Measurements from ENCODE around the gene EIF4EBP3.

The EIF4EBP3 gene

DNA sequence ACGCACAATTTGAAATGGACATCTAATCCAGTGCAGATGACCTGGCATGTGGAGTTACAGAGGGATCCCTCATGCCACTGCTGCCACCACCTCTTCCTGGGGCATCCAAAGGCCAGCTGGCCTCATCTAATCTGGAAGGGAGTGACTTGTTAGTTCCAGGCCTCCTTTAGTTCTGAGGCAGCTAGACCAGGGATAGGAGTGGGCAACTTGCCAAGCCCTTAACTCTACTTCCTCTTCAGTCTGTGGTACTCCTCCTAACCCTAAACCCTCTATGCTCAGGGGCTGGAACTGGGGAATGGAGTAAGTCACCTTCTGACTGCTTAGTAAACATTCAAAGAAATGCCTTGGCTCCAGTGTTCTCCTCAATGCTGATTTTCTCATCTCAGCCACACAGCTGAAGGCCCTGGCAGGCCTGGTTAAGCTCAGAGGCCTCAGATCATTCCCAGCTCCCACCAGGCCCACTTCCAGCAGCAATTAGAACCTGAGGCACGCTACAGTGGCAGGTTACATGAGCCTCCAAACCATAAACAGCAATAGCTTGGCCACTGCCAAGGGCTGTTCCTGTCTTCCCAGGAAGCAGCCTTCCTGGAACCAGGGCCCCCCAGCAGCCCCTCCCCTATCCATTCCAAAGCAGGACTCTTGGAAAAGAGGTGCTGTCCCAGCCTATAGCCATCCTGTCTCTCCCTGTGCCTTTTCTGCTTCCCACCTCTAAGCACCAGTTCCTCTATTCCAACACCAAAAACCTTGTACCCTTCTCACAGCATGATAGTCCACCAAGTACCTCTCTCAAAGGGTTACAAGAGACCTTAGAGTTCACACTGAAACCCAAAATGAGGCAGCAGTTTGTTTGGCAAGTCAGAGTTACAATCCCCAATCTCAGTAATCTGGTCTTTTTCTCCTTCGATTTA is 2.0 kb downstream of the EIF4EBP3 start:
- H3K4me1 Mint-ChIP-seq, result peaks cover 71% of the 10 kb centered on the region
- peaks cover 56% of the 10 kb centered on the region for H3K36me3 Mint-ChIP-seq
- H3K4me3 Mint-ChIP-seq, result peak overlapping the region; percentile 11
- no peaks in the 10 kb centered on the region for H3K9me3 Mint-ChIP-seq
- CTCF ChIA-PET, result interaction anchor here (0.8 to 3.2 kb wide), 3 partner anchors 8 to 141 kb away, joined by 3 to 22 read pairs (median 4); partner anchors contain the start of gene SRA1
- H3K27ac Mint-ChIP-seq, result peak overlapping the region; percentile 96
- H3K27me3 Mint-ChIP-seq, result no peaks in the 10 kb centered on the region
- no peak for DNase-seq

DNA sequence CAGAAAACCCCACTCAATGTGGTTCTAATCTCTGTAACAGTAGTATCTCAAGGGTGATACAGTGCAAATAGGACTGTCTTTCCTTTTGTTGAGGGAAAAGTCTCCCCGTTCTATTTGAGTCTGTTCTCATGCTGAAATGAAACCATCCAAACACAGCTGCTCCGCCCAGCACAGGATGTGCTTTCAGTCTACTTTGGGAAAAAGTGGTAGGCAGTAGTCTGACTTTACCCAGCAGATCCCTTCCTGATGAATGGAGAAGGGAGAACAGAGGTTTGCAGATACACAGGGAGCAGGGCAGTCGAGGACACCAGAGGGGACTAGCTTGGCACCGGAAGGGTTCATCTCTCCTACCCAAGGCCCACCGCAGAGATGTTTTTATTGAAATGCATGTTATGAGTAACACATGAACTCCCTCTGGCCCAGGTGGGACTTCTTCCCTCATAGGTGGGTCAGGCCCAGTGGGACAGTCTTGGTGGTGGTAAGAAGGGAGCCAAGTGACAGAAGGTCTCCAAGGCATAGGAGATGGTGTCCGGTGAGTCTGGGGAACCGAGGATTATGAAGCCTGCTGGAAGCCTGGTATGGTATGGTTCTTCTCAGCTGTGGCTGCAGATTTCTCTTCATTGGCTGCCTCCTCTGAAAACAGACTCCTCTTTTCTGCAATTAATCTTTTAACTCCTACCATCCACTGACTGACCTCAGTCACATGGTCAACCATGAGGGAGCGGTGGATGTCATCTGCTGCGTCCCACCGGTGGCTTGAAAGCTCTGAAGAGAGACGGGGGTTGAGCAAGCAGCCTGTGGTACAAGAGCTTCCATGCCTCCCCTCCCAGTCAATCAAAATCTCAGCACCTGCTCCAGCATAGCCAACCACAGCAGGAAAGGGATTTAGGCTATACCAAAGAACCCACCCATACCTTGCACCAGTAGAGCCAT is 3.0 kb downstream of the EIF4EBP3 start:
- Mint-ChIP-seq H3K27ac (peak overlapping the region; percentile 96), H3K4me3 (no peak overlapping the region), H3K36me3 (peaks cover 55% of the 10 kb centered on the region), H3K4me1 (peaks cover 81% of the 10 kb centered on the region), H3K9me3 (no peaks in the 10 kb centered on the region), H3K27me3 (no peaks in the 10 kb centered on the region)
- DNase-seq, result no peak
- CTCF ChIA-PET, result interaction anchor here (1.2 kb wide), 1 partner anchor 56 kb away, joined by 3 read pairs; no protein-coding TSS in a partner anchor

DNA sequence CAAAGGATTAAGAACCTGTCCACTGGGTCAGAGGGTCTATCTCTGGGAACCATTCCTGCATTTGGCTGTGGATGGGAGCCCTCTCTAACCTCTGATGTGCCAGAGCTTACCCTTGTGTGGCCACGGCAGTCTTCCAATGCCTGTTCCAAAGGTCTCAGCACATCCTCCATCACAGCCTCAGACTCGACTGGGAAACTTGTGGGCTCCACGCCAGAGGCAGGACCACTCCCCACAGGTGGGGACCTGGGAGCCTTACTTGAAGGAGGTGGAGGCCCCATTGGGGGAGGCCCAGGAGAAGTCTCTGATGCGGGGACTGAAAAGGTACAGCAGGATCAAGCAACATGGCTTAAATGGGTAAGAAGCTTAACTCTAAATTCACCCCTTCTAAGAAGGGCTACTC is 4.4 kb downstream of the EIF4EBP3 start:
- CTCF ChIA-PET, result interaction anchor here (1.0 to 2.0 kb wide), 3 partner anchors 12 to 83 kb away, joined by 3 to 9 read pairs (median 4); no protein-coding TSS in a partner anchor
- no peaks in the 10 kb centered on the region for H3K27me3 Mint-ChIP-seq
- H3K4me3 Mint-ChIP-seq, result no peak overlapping the region
- H3K9me3 Mint-ChIP-seq, result no peaks in the 10 kb centered on the region
- H3K36me3 Mint-ChIP-seq, result peaks cover 66% of the 10 kb centered on the region
- peak overlapping the region; percentile 35 for H3K27ac Mint-ChIP-seq
- DNase-seq, result no peak
- peaks cover 90% of the 10 kb centered on the region for H3K4me1 Mint-ChIP-seq

DNA sequence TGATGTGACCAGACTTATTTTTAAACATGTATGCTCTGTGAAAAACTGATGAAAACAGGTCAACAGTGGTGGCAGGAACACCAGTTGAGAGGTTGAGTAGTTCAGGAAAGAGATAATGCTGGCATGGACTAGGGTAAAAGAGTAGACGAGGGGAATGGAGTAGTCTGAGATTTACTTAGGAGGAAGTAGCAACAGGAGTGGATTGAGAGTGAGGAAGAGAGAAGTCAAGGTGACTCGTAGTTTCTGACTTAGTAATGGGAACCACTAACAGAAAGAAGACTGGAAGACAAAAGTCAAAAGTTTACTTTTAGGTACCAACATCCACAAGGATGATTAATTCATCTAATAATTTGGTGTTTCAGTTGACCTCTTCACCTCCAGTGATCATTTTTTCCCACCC is 6.2 kb downstream of the EIF4EBP3 start:
- CTCF ChIA-PET, result interaction anchor here (0.6 to 1.1 kb wide), 4 partner anchors 8 to 181 kb away, joined by 3 to 4 read pairs (median 3); no protein-coding TSS in a partner anchor
- no peak overlapping the region for H3K4me3 Mint-ChIP-seq
- H3K27ac Mint-ChIP-seq, result no peak overlapping the region
- no peaks in the 10 kb centered on the region for H3K9me3 Mint-ChIP-seq
- no peaks in the 10 kb centered on the region for H3K27me3 Mint-ChIP-seq
- H3K4me1 Mint-ChIP-seq, result peaks cover 84% of the 10 kb centered on the region
- DNase-seq, result no peak
- H3K36me3 Mint-ChIP-seq, result peaks cover 66% of the 10 kb centered on the region

DNA sequence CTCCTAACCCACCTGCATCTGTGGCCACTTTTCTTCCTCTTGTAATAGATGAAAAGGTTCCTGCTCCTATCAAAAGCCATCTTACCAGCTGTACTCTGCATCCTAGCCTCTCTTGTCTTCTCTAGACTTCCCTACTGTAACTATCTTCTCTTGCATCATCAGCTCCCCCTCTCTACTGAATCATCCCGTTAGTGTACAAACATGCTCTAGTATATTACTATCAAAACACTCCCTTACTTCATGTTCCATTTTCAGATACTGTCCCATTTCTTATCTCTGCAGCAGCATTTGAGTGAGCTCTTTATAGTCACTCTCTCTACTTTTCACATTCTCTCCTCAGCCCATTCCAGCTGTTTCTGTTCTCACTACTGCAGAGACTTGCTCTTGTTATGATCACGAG is 7.0 kb downstream of the EIF4EBP3 start:
- CTCF ChIA-PET, result interaction anchor here (0.8 to 1.1 kb wide), 3 partner anchors 8 to 182 kb away, joined by 3 read pairs; no protein-coding TSS in a partner anchor

DNA sequence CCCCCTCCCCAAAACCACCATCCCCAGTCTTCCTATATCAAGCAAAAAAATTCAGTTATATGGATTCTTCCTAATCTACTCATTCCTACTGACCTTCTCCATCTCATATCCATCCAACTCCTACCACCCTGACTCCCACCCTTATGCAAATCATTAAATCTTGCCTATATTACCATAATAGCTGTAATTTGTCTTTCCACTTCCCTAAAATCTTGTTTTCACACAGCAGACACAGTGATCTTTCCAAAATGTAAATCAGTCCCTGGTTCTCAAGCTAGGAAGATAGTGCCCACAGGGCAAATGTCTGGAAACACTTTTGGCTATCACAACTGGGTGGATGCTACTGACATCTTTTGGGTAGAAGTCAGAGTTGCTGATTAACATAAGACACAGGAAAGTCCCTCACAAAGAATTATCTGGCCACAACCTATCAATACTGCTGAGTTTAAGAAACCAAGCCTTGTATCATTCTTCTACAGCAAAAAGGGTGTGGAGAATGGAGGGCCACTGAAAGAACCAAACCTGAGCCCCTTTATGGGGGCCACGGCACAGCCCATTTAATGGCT is 8.4 kb downstream of the EIF4EBP3 start:
- peak overlapping the region; percentile 89 for H3K27ac Mint-ChIP-seq
- peaks cover 50% of the 10 kb centered on the region for H3K36me3 Mint-ChIP-seq
- CTCF ChIA-PET, result interaction anchor here (0.7 to 1.0 kb wide), 2 partner anchors 9 to 765 kb away, joined by 3 read pairs; partner anchors contain the start of genes EIF4EBP3 and TAF7
- H3K27me3 Mint-ChIP-seq, result no peaks in the 10 kb centered on the region
- no peak for DNase-seq
- peak overlapping the region; percentile 81 for H3K4me3 Mint-ChIP-seq
- H3K4me1 Mint-ChIP-seq, result peaks cover 63% of the 10 kb centered on the region
- no peaks in the 10 kb centered on the region for H3K9me3 Mint-ChIP-seq

More for the DNA sequence above, 7.0 kb downstream of the EIF4EBP3 start:
- Mint-ChIP-seq H3K27ac (peak overlapping the region; percentile 60), H3K27me3 (no peaks in the 10 kb centered on the region), H3K4me3 (no peak overlapping the region), H3K4me1 (peaks cover 77% of the 10 kb centered on the region), H3K36me3 (peaks cover 59% of the 10 kb centered on the region), H3K9me3 (no peaks in the 10 kb centered on the region)
- no peak for DNase-seq

DNA sequence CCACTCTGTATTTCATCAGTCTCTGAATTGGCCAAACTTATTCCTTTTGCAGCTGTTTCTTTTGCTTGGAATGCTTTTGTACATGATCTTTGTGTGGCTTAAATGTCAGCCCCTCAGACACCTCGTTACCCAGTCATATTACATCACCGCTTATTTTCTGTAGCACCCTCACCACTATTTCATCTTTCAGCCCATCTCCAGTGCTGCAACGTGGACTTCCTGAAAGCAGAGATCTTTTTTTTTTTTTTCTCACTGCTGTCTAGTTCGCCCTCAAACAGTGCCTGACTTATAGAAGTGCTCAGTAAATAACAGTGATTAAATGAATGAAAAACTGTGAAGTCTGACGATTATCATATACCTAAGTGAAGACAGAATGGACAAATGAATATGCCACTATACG is 9.0 kb downstream of the EIF4EBP3 start:
- CTCF ChIA-PET, result no interaction called here
- DNase-seq, result no peak
- H3K36me3 Mint-ChIP-seq, result peaks cover 48% of the 10 kb centered on the region
- H3K27ac Mint-ChIP-seq, result peak overlapping the region; percentile 89
- no peaks in the 10 kb centered on the region for H3K27me3 Mint-ChIP-seq
- H3K9me3 Mint-ChIP-seq, result no peaks in the 10 kb centered on the region
- H3K4me3 Mint-ChIP-seq, result peak overlapping the region; percentile 81
- H3K4me1 Mint-ChIP-seq, result peaks cover 57% of the 10 kb centered on the region

DNA sequence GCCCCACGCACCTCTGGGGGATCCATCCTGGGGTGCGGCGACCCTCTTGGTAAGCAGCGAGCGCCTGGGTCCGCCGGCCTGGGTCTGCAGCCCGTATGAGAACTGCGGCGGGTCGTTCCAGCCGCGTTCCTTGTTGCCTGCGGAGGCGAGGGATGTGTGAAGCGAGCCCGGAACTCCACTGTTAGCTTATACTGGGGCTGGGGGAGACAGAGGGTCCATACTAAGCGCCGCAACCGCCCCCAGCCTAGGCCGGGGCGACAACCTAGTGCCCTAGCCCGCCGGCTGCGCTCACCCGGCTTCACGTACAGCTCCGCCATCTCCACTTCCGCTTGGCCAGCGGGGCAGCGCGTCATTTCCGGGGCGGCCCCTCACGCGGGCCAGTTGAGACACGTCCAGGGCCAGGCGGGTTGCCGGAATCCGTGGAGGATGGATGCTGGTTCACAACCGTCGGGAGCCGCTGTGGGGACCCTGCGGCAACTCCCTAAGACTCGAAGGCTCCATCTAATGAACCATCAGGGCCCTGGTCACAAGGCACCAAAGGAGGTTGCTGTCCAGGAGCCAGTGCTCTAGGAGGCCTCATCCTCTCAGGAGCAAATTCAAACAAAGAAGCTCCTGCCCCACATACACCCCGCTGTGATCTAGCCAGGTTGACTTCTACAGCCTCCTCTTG is 9.8 kb downstream of the EIF4EBP3 start, which contains the start of gene SRA1:
Gene SRA1 (minus strand): TSS at position 338 of the 670 bp plus-strand sequence. CDS start 21 bp downstream, at position 317.
- Mint-ChIP-seq H3K36me3 (peaks cover 44% of the 10 kb centered on the region), H3K27ac (peak within 1 kb of the TSS; percentile 89), H3K4me1 (peaks cover 52% of the 10 kb centered on the region), H3K9me3 (no peaks in the 10 kb centered on the region), H3K4me3 (peak within 1 kb of the TSS; percentile 81), H3K27me3 (no peaks in the 10 kb centered on the region)
- DNase-seq, result peak; percentile 92
- CTCF ChIA-PET, result interaction anchor here (0.6 to 1.4 kb wide), 4 partner anchors 9 to 184 kb away, joined by 3 to 4 read pairs (median 3); no protein-coding TSS in a partner anchor

DNA sequence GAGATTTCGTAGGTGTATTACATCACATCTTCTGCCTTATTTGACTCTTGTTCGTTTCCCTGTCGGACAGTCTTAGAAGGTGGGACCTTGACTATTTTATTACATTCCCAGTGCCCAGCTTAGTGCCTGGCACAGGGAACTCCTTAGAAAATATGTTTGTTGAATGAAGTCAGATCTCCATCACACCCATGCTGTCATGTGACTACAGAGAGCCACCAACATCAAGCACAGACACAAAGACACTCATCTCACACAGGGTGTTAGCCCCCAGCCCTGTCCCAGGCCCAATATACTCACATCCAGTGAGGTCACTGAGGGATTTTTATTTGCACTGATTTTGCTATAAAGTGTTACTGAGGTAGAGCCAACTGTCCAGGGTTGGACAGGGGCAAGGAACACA is 10.5 kb downstream of the EIF4EBP3 start:
- H3K4me1 Mint-ChIP-seq, result peaks cover 54% of the 10 kb centered on the region
- peak overlapping the region; percentile 81 for H3K4me3 Mint-ChIP-seq
- CTCF ChIA-PET, result interaction anchor here (0.8 to 1.4 kb wide), 3 partner anchors 9 to 185 kb away, joined by 3 to 4 read pairs (median 3); no protein-coding TSS in a partner anchor
- peak overlapping the region; percentile 89 for H3K27ac Mint-ChIP-seq
- no peaks in the 10 kb centered on the region for H3K9me3 Mint-ChIP-seq
- no peak for DNase-seq
- H3K36me3 Mint-ChIP-seq, result peaks cover 41% of the 10 kb centered on the region
- no peaks in the 10 kb centered on the region for H3K27me3 Mint-ChIP-seq

DNA sequence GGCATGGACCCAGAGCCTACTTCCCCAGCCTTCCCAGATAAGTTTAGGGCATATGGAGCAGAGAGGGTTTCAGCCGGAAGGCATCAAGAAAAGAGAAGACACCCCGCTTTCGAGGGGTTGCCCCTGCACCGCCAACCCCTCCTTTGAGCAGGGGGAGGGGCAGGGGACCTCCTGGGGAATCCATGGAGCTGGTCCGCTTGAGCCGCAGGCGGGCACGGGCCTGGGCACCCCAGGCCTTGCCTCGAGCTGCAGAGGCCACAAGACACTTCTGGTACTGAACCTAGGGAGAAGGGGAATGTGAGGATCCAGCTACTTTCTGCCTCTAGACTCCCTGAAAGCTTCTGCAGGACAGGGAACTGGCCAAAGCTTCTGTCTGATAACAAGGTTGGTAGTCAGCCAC is 11.1 kb downstream of the EIF4EBP3 start:
- no peak for DNase-seq
- CTCF ChIA-PET, result interaction anchor here (1.4 kb wide), 1 partner anchor 186 kb away, joined by 4 read pairs; no protein-coding TSS in a partner anchor
- no peak overlapping the region for H3K4me3 Mint-ChIP-seq
- H3K27ac Mint-ChIP-seq, result no peak overlapping the region
- H3K4me1 Mint-ChIP-seq, result peaks cover 53% of the 10 kb centered on the region
- H3K9me3 Mint-ChIP-seq, result no peaks in the 10 kb centered on the region
- peaks cover 35% of the 10 kb centered on the region for H3K36me3 Mint-ChIP-seq
- H3K27me3 Mint-ChIP-seq, result no peaks in the 10 kb centered on the region

DNA sequence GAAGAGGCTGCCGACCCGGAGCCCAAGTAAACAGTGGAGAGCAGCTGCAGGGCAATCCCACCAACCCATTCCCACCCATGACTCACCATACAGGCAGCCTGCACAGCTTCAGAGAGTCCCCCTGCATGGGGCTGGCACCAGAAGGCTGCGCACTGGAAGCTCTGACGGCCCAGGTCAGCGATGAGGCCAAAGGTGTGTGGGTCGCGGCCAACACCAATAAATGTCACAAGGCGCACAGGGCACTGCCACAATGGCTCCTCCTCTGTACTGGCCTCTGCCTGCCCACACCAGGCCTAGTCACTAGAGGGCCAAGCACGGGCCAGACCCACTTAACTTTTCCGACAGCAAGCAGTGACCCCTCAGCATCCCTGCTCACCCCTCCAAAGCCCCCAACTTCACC is 12.8 kb downstream of the EIF4EBP3 start:
- no peak overlapping the region for H3K27ac Mint-ChIP-seq
- H3K27me3 Mint-ChIP-seq, result no peaks in the 10 kb centered on the region
- peaks cover 45% of the 10 kb centered on the region for H3K4me1 Mint-ChIP-seq
- no peak for DNase-seq
- no peak overlapping the region for H3K4me3 Mint-ChIP-seq
- H3K36me3 Mint-ChIP-seq, result peaks cover 27% of the 10 kb centered on the region
- CTCF ChIA-PET, result interaction anchor here (1.3 kb wide), 1 partner anchor 209 kb away, joined by 4 read pairs; no protein-coding TSS in a partner anchor
- H3K9me3 Mint-ChIP-seq, result no peaks in the 10 kb centered on the region

DNA sequence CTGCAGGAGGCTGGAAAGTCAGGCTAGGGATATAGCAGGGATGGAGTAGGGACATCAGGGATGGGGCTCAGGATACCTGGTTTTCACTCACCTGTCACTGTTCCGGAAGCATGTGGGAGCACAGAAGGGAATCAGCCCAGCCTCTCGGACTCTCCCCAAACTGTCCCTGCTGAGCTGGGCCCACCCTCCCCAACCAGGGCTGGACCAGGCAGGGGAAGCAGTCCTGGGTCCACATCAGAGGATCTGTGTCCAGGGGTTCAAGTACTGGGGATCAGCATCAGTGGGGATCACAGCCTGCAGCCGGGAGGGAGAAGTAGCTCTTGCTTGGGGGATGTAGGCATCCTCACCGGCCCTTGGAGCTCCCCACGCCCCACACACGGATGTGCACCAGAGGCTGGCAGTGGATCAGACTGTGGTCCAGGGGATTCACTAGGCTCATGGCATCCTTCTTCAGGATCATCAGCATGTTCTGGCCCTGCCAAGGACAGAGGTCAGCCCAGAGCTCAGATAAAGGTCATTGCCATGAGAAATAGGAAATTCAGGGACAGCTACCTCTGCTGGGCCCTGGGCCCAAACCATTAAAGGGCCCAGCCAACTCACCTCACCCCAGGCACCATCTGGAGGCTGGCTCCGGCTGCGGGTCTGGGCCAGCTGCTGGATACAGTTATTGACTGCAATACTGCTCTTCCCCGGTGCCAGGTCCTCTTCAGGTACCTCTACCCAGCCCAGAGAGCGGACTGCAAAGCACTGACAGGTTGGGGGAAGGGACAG is 14.5 kb downstream of the EIF4EBP3 start:
- Mint-ChIP-seq H3K27me3 (no peaks in the 10 kb centered on the region), H3K27ac (no peak overlapping the region), H3K36me3 (peaks cover 20% of the 10 kb centered on the region), H3K4me1 (peaks cover 45% of the 10 kb centered on the region), H3K9me3 (no peaks in the 10 kb centered on the region), H3K4me3 (no peak overlapping the region)
- CTCF ChIA-PET, result interaction anchor here (0.8 to 1.4 kb wide), 3 partner anchors 8 to 77 kb away, joined by 3 to 4 read pairs (median 3); partner anchors contain the start of gene EIF4EBP3
- DNase-seq, result no peak

Measured in activated naive CD4-positive, alpha-beta T cell treated with anti-CD3 and anti-CD28 coated beads, Interleukin-2, amount 10 ng/mL, durations not matched to agents 7 days and 5 days (primary cell).